ENCODE results near the gene ARSI.

Gene ARSI

GRCh38 chr5:150256410-150257064 is 46.2 kb downstream of the ARSI start:
- TF ChIP-seq ZFP30 (CRISPR knock-in tag; IDR thresholded peaks at IDR 0.05): no peak
- no peak for TF ChIP-seq ISL1 (CRISPR knock-in tag; IDR thresholded peaks at IDR 0.05)
- TF ChIP-seq TOX (CRISPR knock-in tag; IDR thresholded peaks at IDR 0.05; ENCODE audit: borderline replicate concordance): no peak
- TF ChIP-seq POU6F1 (CRISPR knock-in tag; IDR thresholded peaks at IDR 0.05; ENCODE audit: borderline replicate concordance, low read depth): no peak
- no peak for TF ChIP-seq ZC3H10 (CRISPR knock-in tag; IDR thresholded peaks at IDR 0.05)
- TF ChIP-seq SNAI2 (CRISPR knock-in tag; IDR thresholded peaks at IDR 0.05): no peak
- peak; percentile 58 for ATAC-seq

- no peak for TF ChIP-seq CREB5 (CRISPR knock-in tag; IDR thresholded peaks at IDR 0.05; ENCODE audit: low read depth)
- TF ChIP-seq OSR1 (CRISPR knock-in tag; IDR thresholded peaks at IDR 0.05): no peak
- no peak for TF ChIP-seq TOX (CRISPR knock-in tag; IDR thresholded peaks at IDR 0.05; ENCODE audit: borderline replicate concordance)
- no peak for TF ChIP-seq ZNF70 (CRISPR knock-in tag; IDR thresholded peaks at IDR 0.05)
- TF ChIP-seq ZC3H10 (CRISPR knock-in tag; IDR thresholded peaks at IDR 0.05): no peak
- TF ChIP-seq PPARA (CRISPR knock-in tag; IDR thresholded peaks at IDR 0.05; ENCODE audit: borderline replicate concordance): no peak
- TF ChIP-seq RARB (CRISPR knock-in tag; IDR thresholded peaks at IDR 0.05): no peak
- TF ChIP-seq ZNF565 (CRISPR knock-in tag; conservative IDR thresholded peaks at IDR 0.05; ENCODE audit: low read depth): no peak
- TF ChIP-seq TSHZ2 (CRISPR knock-in tag; IDR thresholded peaks at IDR 0.05): no peak
- TF ChIP-seq BACH2 (CRISPR knock-in tag; IDR thresholded peaks at IDR 0.05; ENCODE audit: borderline replicate concordance): no peak
- no peak for TF ChIP-seq CSRNP3 (CRISPR knock-in tag; IDR thresholded peaks at IDR 0.05)
- TF ChIP-seq ZNF8 (CRISPR knock-in tag; IDR thresholded peaks at IDR 0.05): no peak
- TF ChIP-seq ZFP3 (CRISPR knock-in tag; IDR thresholded peaks at IDR 0.05): no peak
- TF ChIP-seq POU6F1 (CRISPR knock-in tag; IDR thresholded peaks at IDR 0.05; ENCODE audit: borderline replicate concordance, low read depth): no peak
Observed at GRCh38 chr5:150255659-150256409, 46.9 kb downstream of the ARSI start.

GRCh38 chr5:150254774-150255173 is 47.9 kb downstream of the ARSI start:
- no peak for ATAC-seq
- no peak for TF ChIP-seq TOX (CRISPR knock-in tag; IDR thresholded peaks at IDR 0.05; ENCODE audit: borderline replicate concordance)
- no peak for TF ChIP-seq ESRRG (CRISPR knock-in tag; IDR thresholded peaks at IDR 0.05)
- no peak for TF ChIP-seq RARB (CRISPR knock-in tag; IDR thresholded peaks at IDR 0.05)
- no peak for TF ChIP-seq TSHZ2 (CRISPR knock-in tag; IDR thresholded peaks at IDR 0.05)
- no peak for TF ChIP-seq CSDC2 (CRISPR knock-in tag; IDR thresholded peaks at IDR 0.05)
- no peak for TF ChIP-seq BACH2 (CRISPR knock-in tag; IDR thresholded peaks at IDR 0.05; ENCODE audit: borderline replicate concordance)
- TF ChIP-seq TCF4 (CRISPR knock-in tag; IDR thresholded peaks at IDR 0.05; ENCODE audit: borderline replicate concordance): no peak
- TF ChIP-seq POU6F1 (CRISPR knock-in tag; IDR thresholded peaks at IDR 0.05; ENCODE audit: borderline replicate concordance, low read depth): no peak
- no peak for TF ChIP-seq PPARA (CRISPR knock-in tag; IDR thresholded peaks at IDR 0.05; ENCODE audit: borderline replicate concordance)
- TF ChIP-seq CSRNP3 (CRISPR knock-in tag; IDR thresholded peaks at IDR 0.05): no peak

More at GRCh38 chr5:150255659-150256409, 46.9 kb downstream of the ARSI start:
- peak; percentile 82 for ATAC-seq
